K562 (cell line): ENCODE data around the gene VMP1. TPM values are rescaled to one million over a fixed set of nuclear protein-coding genes. Genes with fewer than 3 reads are reported as not detected.

Experiments used
- BRF1 ChIP-seq: IDR thresholded peaks from 3 replicates; pipeline ENCODE4 v1.6.1; 2011; ENCODE audit warnings: borderline replicate concordance, mild to moderate bottlenecking; ENCODE audit not compliant: insufficient read length; ENCODE audit errors: extremely low read depth
- CHCHD3 ChIP-seq: fragments of 250-450 bp; sonication (Bioruptor Pico); IDR thresholded peaks from 2 replicates; pipeline ENCODE4 v2.1.2; 2022; ENCODE audit warnings: mild to moderate bottlenecking
- CHD1 ChIP-seq: fragments of 200-600 bp; sonication (generic); IDR thresholded peaks from one replicate; pipeline ENCODE4 v1.6.1; 2012; ENCODE audit warnings: mild to moderate bottlenecking, moderate library complexity, low read length, inconsistent platforms
- EGR1 ChIP-seq: fragments of 450-650 bp; conservative IDR thresholded peaks from 2 replicates; pipeline ENCODE4 v1.6.1; 2017; ENCODE audit warnings: mild to moderate bottlenecking
- ETS2 ChIP-seq: IDR thresholded peaks from 2 replicates; pipeline ENCODE4 v1.6.1; 2016; ENCODE audit warnings: borderline replicate concordance, missing genetic modification characterization, mild to moderate bottlenecking, moderate library complexity, missing compliant biosample characterization; ENCODE audit not compliant: poor library complexity, severe bottlenecking
- FOXA1 ChIP-seq: fragments of 450-650 bp; IDR thresholded peaks from 2 replicates; pipeline ENCODE4 v1.6.1; 2016; ENCODE audit warnings: mild to moderate bottlenecking, borderline replicate concordance
- HDGF ChIP-seq: fragments of 450-650 bp; IDR thresholded peaks from 2 replicates; pipeline ENCODE4 v1.6.1; 2016
- KLF13 ChIP-seq: fragments of 450-650 bp; IDR thresholded peaks from 2 replicates; pipeline ENCODE4 v1.6.1; 2016; ENCODE audit warnings: missing genetic modification characterization, low read depth, mild to moderate bottlenecking, missing compliant biosample characterization, moderate library complexity, borderline replicate concordance
- LCOR ChIP-seq: sonication (generic); formaldehyde crosslinking; IDR thresholded peaks from 2 replicates; pipeline ENCODE4 v1.8.0; 2022; ENCODE audit warnings: mild to moderate bottlenecking, missing genetic modification reagents
- MYC ChIP-seq, 2 experiments: fragments of 250-450 bp in 1 of 2; sonication (Bioruptor Pico) in 1 of 2; IDR thresholded peaks; 2 replicates each; pipeline versions ENCODE4 v1.5.1 to v1.6.1; 2012 to 2021; ENCODE audit warnings: low read depth in 2 of 2, borderline replicate concordance in 1 of 2, improper control_type of control experiment in 1 of 2, low read length in 1 of 2, mild to moderate bottlenecking in 1 of 2, moderate library complexity in 1 of 2
- RAD51 ChIP-seq: fragments of 450-650 bp; IDR thresholded peaks from 2 replicates; pipeline ENCODE4 v1.7.1; 2016; ENCODE audit warnings: low read depth, mild to moderate bottlenecking, borderline replicate concordance
- TCFL5 ChIP-seq: fragments of 250-450 bp; sonication (Bioruptor Pico); conservative IDR thresholded peaks from 2 replicates; pipeline ENCODE4 v1.6.1; 2021; ENCODE audit warnings: mild to moderate bottlenecking, moderate library complexity, matching md5 sums
- TRIM24 ChIP-seq, 2 experiments: fragments of 450-650 bp; IDR thresholded peaks; 2 replicates each; pipeline ENCODE4 v1.6.1; 2016
- ZBED1 ChIP-seq: IDR thresholded peaks from 2 replicates; pipeline ENCODE4 v1.6.1; 2014
- ZC3H4 ChIP-seq: sonication (generic); formaldehyde crosslinking; IDR thresholded peaks from 2 replicates; pipeline ENCODE4 v1.9.0; 2021; ENCODE audit warnings: missing genetic modification reagents, borderline replicate concordance
- ZFP1 ChIP-seq: fragments of 450-650 bp; formaldehyde crosslinking; IDR thresholded peaks from 2 replicates; pipeline ENCODE4 v1.4.0; 2020; ENCODE audit warnings: mild to moderate bottlenecking, mixed read lengths
- ZNF583 ChIP-seq: fragments of 250-450 bp; sonication (Bioruptor Pico); IDR thresholded peaks from 2 replicates; pipeline ENCODE4 v1.4.0; 2020
- ZNF778 ChIP-seq: fragments of 450-650 bp; formaldehyde crosslinking; IDR thresholded peaks from 2 replicates; pipeline ENCODE4 v1.4.0; 2020; ENCODE audit warnings: mild to moderate bottlenecking, moderate library complexity
- polyA plus RNA-seq, 8 experiments: library from polyadenylated mRNA; depleted of rRNA in 4 of 8; stranded (reverse) in 5 of 8; unstranded in 3 of 8; fragments of >200 nt; fragmentation: Nextera tagmentation in 2 of 8; fragmentation: Illumina TruSeq in 1 of 8; extraction: Ambion mirVana in 2 of 8; extraction: Trizol in 1 of 8; gene quantifications; 2 replicates each; pipeline versions ENCODE4 v1.2.1 to v1.2.3, GENCODE V29; 2011 to 2014; ENCODE audit warnings: inconsistent platforms in 1 of 8, missing spikeins in 1 of 8
- total RNA-seq, 7 experiments: library from RNA; depleted of rRNA in 6 of 7; stranded (reverse); fragments of >200 nt in 6 of 7; fragmentation: Illumina TruSeq in 2 of 7; extraction: Trizol in 2 of 7; gene quantifications; 2 replicates each; pipeline versions ENCODE4 v1.2.1 to v1.2.3, GENCODE V29; 2011 to 2021; ENCODE audit warnings: low replicate concordance in 1 of 7
- TF ChIP-seq, protein P1 (sequence below): fragments of 450-650 bp; IDR thresholded peaks from one replicate; pipeline ENCODE4 v1.6.1; 2018; ENCODE audit warnings: mild to moderate bottlenecking, moderate library complexity; ENCODE audit not compliant: partially characterized antibody
- TF ChIP-seq, protein P2 (sequence below): fragments of 450-650 bp; IDR thresholded peaks from 2 replicates; pipeline ENCODE4 v1.6.1; 2016; ENCODE audit warnings: antibody characterized with exemption
- TF ChIP-seq, protein P3 (sequence below): sonication (generic); formaldehyde crosslinking; IDR thresholded peaks from 2 replicates; pipeline ENCODE4 v1.8.0; 2023; ENCODE audit warnings: mild to moderate bottlenecking, missing genetic modification reagents

Gene VMP1
- total and polyA plus RNA-seq, 9 of the 15 experiments (the other 6 are each of a cell fraction or from before 2014, with no cell fraction given): 123 to 304 (median 151) TPM

DNA sequence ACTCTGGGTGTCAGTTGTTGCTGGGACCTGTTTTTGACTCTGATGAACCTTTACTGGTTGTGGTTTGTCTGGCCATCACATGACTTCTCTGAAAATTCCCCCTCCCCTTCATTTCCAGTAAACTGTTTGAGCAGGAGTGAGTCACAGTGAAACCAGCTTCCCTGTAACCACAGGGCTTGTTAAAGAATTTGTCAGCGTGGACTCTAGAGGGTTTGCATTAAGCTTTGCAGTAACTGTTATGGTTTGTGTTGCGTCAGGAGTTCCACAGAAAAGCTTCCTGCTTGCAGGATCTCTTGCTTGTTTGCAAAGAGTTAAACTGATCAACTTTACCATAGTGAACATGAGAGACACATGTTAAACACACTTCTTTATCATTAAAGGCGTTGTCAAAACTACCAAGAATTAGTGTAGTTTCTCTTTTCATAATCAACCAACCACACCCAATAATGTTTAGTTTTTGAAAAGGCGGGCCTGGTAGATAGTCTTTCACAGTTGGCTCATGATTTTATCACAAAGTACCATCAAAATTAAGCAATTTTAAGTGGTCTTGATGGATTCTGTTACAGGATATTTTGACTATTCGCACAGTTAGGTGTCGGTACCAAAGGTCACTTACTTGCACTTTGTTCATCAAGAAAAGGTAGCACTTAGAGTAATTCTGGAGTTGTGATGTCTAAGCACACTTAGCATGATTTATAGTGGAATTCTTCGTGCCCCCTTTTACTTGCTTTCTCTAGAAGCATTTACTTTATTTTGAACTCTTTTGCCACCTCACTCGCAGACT lies 79.3 kb downstream of the VMP1 start (continued):
- TF ChIP-seq, protein P1, sequence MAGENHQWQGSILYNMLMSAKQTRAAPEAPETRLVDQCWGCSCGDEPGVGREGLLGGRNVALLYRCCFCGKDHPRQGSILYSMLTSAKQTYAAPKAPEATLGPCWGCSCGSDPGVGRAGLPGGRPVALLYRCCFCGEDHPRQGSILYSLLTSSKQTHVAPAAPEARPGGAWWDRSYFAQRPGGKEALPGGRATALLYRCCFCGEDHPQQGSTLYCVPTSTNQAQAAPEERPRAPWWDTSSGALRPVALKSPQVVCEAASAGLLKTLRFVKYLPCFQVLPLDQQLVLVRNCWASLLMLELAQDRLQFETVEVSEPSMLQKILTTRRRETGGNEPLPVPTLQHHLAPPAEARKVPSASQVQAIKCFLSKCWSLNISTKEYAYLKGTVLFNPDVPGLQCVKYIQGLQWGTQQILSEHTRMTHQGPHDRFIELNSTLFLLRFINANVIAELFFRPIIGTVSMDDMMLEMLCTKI: no peak
- TF ChIP-seq ZFP1 (CRISPR knock-in tag): no peak
- TF ChIP-seq, protein P2, sequence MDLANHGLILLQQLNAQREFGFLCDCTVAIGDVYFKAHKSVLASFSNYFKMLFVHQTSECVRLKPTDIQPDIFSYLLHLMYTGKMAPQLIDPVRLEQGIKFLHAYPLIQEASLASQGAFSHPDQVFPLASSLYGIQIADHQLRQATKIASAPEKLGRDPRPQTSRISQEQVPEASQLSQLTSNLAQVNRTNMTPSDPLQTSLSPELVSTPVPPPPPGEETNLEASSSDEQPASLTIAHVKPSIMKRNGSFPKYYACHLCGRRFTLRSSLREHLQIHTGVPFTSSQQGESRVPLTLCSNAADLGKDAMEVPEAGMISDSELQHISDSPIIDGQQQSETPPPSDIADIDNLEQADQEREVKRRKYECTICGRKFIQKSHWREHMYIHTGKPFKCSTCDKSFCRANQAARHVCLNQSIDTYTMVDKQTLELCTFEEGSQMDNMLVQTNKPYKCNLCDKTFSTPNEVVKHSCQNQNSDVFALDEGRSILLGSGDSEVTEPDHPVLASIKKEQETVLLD: 0 out of 2 replicates have a peak, but pooled peaks have one; percentile 24
- TF ChIP-seq EGR1: no peak
- TF ChIP-seq CHD1: no peak
- TF ChIP-seq KLF13 (tag): no peak
- no peak for TF ChIP-seq ZC3H4
- TF ChIP-seq HDGF: no peak
- no peak for TF ChIP-seq TCFL5 (CRISPR knock-in tag)
- no peak for TF ChIP-seq FOXA1
- TF ChIP-seq TRIM24 (IDR thresholded peaks at IDR 0.05): peak in 1 of 2 experiments; percentile 65; a peak in 1 of 4 replicates
- 0 out of 2 replicates have a peak, but pooled peaks have one; percentile 55 for TF ChIP-seq ZBED1
- no peak for TF ChIP-seq CHCHD3
- no peak for TF ChIP-seq BRF1
- TF ChIP-seq, protein P3, sequence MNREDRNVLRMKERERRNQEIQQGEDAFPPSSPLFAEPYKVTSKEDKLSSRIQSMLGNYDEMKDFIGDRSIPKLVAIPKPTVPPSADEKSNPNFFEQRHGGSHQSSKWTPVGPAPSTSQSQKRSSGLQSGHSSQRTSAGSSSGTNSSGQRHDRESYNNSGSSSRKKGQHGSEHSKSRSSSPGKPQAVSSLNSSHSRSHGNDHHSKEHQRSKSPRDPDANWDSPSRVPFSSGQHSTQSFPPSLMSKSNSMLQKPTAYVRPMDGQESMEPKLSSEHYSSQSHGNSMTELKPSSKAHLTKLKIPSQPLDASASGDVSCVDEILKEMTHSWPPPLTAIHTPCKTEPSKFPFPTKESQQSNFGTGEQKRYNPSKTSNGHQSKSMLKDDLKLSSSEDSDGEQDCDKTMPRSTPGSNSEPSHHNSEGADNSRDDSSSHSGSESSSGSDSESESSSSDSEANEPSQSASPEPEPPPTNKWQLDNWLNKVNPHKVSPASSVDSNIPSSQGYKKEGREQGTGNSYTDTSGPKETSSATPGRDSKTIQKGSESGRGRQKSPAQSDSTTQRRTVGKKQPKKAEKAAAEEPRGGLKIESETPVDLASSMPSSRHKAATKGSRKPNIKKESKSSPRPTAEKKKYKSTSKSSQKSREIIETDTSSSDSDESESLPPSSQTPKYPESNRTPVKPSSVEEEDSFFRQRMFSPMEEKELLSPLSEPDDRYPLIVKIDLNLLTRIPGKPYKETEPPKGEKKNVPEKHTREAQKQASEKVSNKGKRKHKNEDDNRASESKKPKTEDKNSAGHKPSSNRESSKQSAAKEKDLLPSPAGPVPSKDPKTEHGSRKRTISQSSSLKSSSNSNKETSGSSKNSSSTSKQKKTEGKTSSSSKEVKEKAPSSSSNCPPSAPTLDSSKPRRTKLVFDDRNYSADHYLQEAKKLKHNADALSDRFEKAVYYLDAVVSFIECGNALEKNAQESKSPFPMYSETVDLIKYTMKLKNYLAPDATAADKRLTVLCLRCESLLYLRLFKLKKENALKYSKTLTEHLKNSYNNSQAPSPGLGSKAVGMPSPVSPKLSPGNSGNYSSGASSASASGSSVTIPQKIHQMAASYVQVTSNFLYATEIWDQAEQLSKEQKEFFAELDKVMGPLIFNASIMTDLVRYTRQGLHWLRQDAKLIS (CRISPR knock-in tag): no peak
- no peak for TF ChIP-seq ZNF583 (CRISPR knock-in tag)
- no peak for TF ChIP-seq ZNF778 (CRISPR knock-in tag)
- no peak for TF ChIP-seq ETS2 (tag)
- TF ChIP-seq MYC (IDR thresholded peaks at IDR 0.05; ENCODE audit: low read depth, low read length): peak; percentile 84
- TF ChIP-seq MYC (CRISPR knock-in tag; IDR thresholded peaks at IDR 0.05; ENCODE audit: borderline replicate concordance, low read depth): no peak
- TF ChIP-seq LCOR (CRISPR knock-in tag): no peak
- peak; percentile 93 for TF ChIP-seq RAD51
